Stimulated activated CD8-positive, alpha-beta memory T cell treated with anti-CD3 and anti-CD28 coated beads, Interleukin-4, amount 100 ng/mL, for 4 hours (primary cell): ENCODE results near the gene S100B.
"Not testable (repeated sequence)": the region's sequence is repeated elsewhere in the genome, so short reads cannot be mapped to it uniquely, and the experiment has no call there.

ENCODE experiments used
- DNase-seq, 2 donors: peaks; one replicate each; pipeline ENCODE4 v3.0.0-alpha.2; 2020; ENCODE audit warnings: low read depth in 2 of 2, low spot score in 1 of 2

S100B gene

DNA sequence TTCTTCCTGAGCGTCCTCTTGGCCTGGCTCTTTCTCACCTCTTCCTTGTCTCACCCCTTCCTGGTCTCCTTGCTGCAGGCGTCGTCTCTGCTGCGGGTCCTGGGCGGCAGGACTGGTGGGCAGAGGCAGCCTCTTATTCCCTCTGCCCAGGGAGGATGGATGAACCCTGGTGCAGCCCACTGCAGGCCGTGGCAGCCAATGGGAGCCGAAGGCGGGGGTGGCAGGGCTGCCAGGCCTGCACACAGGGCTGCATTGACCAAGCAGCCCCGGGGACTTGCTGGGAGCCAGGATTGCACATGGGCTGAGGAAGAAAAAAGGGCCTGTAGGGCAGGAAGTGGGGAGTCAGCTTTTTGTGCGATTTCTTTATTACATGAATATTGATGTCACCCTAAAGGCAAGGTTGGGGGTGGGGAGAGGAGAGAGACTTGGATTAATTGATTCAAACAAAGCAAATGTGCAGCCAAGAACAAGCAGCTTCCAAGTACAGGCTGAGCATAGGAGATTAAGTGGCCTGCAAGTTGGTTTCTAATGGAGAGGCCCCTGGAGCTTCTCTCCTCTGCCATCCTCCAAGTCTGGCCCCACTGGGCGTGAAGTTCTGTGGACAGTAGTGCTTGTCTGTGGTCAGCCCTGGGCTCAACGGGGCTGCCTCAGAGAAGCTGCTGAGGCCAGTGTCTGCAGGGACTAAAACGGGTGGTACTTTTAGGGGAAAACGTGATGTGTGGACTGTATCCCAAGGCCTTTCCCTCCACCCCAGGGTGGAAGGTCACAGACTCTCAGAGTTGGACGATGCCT is at the start of gene S100B:
Gene S100B (minus strand): TSS at position 108 of the 792 bp plus-strand sequence. CDS start 2,667 bp downstream, outside the sequence.
- DNase-seq, result no peak

DNA sequence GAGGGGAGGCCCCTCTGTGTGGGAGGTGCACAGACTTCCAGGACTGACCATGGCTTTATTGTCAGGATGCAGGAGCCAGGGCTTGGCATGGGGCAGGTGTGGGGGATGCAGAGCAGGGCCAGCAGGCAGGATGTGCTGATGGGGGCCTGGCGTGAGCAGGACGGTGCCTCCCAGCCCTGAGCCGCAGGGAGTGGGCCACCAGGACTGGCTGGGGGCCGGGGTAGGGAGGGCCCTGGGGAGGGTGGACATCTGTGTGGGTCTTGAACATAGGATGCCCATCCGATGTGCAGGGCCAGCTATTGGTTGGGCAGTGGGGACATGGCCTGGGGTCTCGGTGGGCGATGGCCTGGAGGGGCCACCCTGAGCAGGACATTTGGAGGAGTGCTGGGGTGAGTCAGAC is 46.2 kb upstream of the S100B start:
- DNase-seq, result no peak

DNA sequence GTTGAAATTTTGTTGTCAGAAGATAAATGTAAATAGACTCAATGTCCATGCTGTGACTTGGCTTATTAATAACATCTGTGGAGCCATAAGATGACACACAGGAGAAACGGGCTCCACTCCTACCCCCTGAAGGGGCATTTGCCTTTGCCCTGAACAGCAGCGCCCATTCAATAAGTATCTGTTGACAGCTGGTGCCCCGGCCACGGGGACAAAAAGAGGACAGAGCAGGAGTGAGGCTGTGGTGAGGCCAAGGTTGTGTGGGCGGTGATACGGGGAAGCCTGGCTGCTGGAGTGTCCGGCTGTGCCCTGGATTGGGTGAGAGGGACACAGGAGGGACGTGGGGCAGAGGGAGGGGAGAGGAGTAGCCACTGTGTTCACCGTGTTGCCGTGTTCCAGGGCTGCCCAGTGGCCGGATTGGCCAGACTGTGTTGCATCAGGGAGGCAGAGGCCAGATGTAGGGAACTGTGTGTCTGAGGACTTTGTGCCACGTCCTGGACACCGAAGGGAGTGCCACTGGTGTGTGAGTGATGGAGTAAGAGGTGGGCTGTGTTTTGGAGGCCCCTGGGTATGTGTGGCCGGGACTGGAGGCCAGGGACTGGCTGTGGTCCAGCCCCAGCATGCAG is 45.7 kb upstream of the S100B start:
- no peak for DNase-seq

DNA sequence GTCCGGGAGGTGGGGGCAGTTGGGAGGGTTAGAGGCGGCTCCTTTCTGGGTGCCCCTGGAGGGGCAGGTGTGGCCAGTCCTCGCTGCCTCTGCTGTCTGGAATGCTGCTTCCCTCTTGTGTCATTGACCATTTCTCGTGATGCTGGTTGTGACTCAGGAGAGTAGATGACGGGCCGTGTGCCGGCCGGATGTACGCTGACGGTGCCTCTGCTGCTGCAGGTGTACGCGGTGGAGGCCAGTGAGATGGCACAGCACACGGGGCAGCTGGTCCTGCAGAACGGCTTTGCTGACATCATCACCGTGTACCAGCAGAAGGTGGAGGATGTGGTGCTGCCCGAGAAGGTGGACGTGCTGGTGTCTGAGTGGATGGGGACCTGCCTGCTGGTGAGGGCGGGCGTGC is 44.5 kb upstream of the S100B start:
- no peak for DNase-seq

DNA sequence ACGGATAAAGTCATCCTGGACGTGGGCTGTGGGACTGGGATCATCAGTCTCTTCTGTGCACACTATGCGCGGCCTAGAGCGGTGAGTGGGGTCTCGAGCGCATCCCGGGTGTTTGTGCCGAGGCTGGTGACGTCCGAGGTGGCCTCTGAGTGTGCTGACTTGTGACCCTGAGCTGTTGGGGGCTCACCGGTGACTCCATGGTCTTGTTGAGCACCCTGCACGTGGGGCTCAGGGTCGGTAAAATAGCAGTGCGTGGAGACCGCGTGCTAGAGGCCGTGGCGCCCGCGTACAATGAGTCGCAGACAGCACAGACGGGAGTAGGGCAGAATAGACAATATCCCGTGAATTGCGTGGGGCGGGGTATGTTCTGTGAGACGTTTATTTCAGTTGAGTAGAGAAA is 43.7 kb upstream of the S100B start:
- no peak for DNase-seq

DNA sequence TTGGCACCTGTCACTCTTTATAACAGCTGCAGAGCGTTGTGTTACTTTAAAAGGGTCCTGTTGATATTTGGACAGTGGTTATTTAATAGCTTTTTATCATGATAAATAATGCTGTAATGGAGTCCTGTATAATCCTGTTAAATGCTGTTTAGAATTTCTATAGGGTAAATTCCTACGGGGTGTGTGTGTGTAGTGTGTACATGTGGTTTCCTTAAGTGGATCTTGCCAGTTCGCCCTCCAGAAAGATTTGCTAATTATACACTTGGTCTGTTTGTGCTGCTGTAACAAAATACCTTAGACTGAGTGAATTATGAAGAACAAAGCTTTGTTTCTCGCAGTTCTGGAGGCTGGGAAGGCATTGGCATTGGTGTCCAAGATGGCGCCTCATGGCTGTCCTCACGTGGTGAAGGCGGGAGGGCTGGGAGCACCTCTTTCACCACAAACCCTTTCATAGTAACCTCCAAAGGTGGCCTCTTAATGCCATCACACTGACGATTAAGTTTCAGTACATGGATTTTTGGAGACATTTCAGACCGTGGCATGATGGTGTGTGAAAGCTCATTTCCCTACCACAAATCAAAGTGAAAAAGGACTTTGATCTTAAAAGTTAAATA is 41.8 kb upstream of the S100B start:
- DNase-seq, result no peak

DNA sequence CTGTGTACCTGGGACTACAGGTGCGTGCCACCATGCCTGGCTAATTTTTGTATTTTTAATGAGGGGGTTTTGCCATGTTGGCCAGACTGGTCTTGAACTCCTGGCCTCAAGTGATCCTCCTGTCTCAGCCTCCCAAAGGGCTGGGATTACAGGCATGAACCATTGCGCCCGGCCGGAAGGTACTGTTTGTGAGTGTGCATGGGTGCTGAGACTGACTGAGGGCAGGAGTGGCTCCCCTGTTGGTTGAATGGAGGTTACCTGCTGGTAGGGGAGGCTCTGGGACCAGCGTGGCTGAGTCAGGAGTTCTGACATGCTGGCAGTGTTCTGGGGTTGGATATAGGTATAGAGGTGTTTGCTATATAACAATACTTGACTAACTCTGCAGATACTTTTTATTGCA is 41.0 kb upstream of the S100B start:
- DNase-seq, result no peak

DNA sequence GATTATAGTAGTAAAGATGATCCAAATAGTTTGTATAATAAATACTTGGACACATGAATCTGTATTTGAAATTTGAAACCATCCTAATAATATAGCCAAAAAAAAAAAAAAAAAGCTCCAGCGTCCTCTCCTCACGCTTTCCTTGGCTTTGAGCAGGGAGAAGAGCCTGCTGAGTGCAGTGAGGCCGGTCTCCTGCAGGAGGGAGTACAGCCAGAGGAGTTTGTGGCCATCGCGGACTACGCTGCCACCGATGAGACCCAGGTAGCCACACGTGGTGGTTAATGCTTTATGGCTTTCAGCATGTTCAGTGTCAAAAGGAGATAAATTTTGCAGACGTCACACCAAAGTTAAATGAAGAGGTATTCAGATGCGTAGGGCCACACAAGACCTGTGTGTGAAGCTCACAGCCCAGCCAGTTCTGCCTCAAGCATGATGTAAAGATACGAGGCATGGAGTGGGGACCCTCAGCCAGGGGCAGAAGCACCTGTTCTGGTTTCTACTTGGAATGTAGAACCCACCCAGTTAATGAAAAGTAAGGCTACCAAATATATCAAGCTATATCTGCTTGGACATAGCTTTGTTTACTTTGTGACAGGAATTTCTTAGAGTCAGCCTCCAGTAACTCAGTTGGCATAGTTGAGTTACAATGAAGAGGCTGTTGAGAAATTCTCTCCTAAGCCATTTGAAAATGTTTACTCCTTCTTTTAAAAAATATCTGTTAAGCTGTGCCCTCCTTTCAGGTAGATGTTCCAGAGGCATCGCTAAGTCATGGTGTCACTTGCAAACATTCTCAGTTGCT is 38.7 kb upstream of the S100B start:
- no peak for DNase-seq

DNA sequence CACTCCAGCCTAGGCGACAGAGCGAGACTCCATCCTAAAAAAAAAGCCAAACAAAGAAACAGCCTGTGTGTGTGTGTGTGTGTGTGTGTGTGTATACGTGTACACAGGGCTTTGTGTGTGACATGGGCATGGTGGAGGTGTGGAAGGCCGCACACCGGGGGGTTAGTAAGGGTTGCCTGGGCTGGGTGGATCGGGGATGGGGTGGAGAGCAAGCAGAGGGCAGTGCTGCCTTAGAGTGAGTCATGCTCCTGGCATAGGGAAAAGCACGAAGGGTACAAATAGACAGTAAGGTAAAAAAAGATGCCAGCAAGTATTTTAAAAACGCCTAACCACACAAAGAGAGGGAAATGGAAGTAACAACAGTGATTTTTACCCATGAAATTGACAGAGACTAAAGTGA is 36.8 kb upstream of the S100B start:
- DNase-seq, result no peak

DNA sequence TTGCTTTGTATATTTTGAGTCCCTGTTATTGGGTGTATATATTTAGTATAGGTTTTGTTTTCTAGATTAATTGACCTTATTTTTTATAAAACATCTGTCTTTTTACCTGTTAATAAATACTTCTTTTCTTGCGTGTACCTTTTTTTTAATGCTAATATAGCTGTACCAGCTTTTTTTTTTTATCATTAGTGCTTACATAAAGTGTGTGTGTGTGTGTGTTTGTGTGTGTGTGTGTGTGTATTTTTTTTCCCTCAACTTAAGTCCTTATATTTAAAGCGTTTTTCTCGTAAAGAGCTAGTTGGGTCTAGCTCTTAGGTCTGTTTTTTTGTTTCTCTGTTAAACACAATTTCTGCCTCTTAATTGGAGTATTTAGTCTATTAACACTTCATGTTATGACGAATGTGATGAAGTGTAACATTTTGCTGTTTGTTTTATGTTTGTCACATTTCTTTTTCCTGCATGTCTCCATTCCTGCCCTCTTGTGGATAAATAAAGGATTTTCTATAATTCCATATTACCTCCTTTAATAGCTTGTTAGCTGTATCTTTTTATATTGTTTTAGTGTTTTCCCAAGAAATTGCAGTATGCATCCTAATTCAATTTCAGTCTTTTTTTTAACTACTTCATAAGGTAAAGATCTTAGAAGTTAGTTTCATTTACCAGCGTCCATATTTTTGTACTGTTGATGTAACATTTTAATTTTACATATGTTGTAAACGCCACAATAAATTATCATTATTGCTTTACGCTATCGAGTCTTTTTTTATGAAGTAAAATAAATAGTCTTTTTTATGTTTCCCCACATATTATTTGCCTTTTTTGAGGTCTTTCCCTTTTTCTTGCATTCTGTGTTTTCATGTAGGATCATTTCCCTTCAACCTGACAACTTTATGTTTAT is 34.9 kb upstream of the S100B start:
- no peak for DNase-seq

DNA sequence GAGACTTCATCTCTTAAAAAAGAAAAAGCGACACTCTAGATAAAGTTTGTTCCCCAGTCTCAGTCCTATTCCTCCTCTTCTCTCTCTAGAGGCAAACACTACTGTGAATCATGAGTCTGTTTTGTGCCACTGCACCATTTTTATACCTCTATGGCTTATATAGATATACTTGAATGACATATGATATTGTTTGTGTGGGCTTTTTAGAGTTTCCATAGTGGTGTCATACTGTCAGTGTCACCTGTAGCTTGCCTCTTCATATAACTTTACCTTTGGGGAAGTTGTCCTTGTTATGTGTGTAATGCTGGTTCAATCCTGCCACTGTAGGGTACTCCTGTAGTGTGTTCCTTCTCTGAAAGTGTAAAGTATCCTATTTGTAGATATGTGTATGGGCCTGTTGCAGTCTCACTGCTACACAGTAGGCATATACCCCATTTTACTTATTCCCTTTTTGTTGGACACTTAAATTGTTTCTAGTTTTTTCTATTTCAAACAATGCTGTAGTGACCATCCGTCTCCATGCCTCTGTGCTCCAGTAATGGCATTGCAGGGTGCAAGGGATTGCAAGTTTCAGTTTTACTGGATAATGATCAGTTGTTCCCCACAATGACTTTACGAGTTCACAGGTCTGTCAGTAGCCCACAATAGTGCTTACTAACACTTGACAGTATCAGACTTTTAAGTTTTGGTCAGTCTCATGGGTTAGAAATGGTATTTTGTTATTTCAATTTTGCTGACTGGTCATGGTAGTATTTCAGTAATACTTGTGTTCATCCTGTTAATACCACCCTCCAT is 33.3 kb upstream of the S100B start:
- no peak for DNase-seq

DNA sequence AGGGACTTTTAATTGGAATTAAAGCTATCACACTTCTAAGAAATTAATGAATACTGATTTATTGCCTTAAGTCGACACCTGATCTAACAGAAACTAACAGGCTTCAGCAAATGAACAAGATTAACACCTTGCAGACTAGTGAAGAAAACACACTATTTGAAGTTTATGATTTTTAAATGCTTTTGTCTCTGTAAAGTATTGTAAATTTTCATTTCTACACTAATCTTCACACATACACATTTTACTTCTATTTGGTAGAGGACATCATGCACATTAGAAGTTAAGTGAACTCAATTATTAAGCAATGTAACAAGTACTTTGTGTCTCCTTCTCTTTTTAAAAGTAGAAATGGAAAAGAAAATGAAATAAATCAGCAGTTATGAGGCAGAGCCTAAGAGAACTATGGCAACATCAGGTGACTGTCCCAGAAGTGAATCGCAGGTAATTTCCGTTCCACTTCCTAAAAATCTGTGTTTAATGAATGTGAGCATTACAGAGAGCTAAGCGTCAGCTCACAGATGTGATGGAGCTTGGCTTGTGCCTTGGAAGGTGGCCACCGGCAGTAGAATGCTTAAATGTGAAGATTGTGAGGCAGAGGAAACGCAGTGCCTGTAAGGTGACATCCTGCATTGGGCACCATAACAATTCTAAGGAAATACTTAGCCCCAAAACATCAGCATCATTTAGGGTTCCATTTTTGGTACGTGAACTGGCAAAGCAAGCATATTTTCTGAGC is 31.8 kb upstream of the S100B start:
- DNase-seq, result no peak

DNA sequence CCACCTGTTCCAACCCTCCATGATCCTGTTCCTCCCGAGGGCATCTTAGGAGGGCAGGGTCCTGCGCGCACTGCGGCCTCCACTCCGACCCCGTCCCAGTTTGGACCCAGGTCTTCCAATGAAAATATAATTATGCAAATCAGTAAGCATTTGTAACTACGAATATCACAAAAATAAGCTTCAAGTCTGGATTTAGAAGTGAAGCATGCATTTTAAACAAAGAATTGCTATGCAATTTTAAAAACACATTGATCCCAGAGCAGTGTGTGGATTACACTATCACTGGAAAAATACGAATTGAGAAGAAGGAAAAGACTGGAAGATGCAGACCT is 31.3 kb upstream of the S100B start:
- DNase-seq, result no peak

DNA sequence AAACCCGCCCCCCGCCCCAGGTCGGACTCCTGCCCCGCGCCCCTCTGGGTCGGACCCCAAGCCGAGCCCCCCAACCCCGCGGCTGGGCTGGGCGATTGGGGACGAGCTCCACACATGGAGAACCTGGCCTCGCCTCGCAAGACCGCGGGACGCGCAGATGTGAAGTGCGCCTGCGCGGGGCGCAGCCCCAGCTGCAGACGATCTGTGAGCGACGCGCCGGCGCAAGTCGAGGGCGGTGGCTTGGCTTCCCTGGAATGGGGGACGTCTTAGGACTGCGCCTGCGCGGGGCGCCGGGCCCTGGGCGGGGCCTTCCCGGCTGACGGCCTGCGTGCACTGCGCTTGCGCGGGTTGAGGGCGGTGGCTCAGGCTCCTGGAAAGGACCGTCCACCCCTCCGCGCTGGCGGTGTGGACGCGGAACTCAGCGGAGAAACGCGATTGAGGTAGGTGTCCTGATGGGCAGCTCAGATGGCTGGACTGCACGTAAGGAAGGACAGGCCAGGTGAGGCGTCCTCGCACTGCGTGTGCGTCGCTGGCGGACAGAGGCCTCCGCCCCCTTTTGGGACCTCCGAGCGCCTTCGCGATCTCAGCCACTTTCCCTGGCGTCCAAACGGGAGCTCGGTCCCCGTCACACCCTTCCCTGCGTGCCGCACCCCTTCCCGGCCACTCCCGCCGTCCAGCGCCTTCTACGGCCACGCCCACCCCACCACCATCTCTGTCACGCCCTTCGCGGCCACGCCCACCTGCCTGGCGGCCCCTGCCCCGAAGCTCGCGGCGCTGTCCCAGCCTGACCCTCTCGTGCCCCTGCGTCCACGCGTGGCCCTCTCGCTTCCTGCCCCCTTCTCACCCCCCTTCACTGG is 30.7 kb upstream of the S100B start, which contains the start of gene PRMT2:
Gene PRMT2 (plus strand): TSS at position 351 of the 857 bp plus-strand sequence. CDS start 1,278 bp downstream, outside the sequence.
- peak; percentile 95 to 96 for DNase-seq

DNA sequence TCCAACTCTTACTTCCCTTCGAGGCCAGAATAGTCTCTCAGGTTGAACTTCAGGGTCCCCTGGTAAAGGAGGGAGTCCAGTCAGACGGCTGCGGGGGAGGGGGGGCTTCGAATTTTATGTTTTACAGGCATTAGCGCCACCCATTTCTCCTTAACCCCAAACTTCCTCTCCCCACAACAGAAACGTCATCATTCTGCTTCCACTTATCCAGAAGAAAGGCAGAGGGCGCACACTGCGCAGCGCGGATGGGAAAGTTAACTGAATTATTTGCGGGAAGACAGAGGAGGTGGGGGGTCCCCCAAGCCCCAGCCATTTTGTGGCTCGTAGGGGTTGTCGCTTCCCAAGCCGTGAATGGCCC is 30.1 kb upstream of the S100B start:
- no peak for DNase-seq

DNA sequence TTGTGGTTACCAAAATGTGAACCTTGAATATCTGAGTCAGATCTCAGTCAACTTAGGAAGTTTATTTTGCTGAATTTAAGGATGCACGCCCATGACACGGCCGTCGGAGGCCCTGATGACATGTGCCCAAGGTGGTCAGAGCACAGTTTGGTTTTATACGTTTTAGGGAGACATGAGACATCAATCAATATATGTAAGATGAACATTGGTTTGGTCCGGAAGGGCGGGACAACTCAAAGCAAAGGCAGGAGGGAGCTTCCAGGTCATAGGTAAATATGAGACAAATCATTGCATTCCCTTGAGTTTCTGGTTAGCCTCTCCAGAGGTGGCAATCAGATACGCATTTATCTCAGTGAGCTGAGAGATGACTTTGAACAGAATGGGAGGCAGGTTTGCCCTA is 29.5 kb upstream of the S100B start:
- no peak for DNase-seq

DNA sequence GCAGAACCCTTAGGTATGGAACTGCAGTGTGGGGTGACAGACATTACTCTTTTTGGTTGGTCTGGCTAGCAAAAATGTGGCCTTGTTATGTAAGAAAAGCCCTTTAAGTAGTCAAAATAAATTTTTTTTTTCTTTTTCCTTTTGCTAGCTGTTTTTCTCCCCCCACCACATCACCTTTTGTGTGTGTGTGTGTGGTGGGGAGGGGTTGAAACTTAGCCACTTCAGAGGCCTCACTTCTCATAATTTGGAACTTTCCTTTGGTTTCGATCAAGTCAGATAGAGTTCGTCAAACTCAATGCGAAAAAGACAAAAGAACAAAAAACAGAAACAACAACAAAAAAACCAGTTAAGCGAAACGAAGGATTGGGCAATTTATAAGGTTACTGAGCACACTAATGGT is 28.7 kb upstream of the S100B start:
- no peak for DNase-seq

DNA sequence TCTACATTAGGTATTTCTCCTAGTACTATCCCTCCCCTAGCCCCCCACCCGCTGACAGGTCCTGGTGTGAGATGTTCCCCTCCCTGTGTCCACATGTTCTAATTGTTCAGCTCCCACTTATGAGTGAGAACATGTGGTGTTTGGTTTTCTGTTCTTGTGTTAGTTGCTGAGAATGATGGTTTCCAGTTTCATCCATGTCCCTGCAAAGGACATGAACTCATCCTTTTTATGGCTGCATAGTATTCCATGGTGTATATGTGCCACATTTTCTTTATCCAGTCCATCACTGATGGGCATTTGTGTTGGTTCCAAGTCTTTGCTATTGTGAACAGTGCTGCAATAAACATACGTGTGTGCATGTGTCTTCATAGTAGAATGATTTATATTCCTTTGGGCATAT is 26.0 kb upstream of the S100B start:
- DNase-seq, result not testable (repeated sequence)
